Right atrium auricular region (tissue), 2 donors: Measurements from ENCODE around the gene NRROS. TPM values are rescaled to one million over a fixed set of nuclear protein-coding genes. Genes with fewer than 3 reads are reported as not detected.
"Not testable (repeated sequence)": the region's sequence is repeated elsewhere in the genome, so short reads cannot be mapped to it uniquely, and the experiment has no call there.

ENCODE experiments used
- DNase-seq: peaks from one replicate; pipeline ENCODE4 v3.0.0-alpha.2; 2019; ENCODE audit warnings: low spot score
- H3K27ac ChIP-seq, 2 donors: fragments of 200-600 bp; sonication (generic); 1 replicate in 1 of 2; 2 replicates in 1 of 2; pipeline ENCODE4 v1.5.1; 2016 to 2019
- H3K27me3 ChIP-seq, 2 donors: fragments of 200-600 bp; sonication (generic); one replicate each; pipeline versions ENCODE4 v1.5.1 to v1.6.0; 2017 to 2019
- H3K36me3 ChIP-seq: fragments of 200-600 bp; sonication (generic); one replicate; pipeline ENCODE4 v1.5.1; 2016
- H3K4me1 ChIP-seq, 2 donors: fragments of 200-600 bp; sonication (generic); one replicate each; pipeline versions ENCODE4 v1.5.1 to v1.6.0; 2017 to 2019
- H3K4me3 ChIP-seq, 2 donors: fragments of 200-600 bp; sonication (generic); 1 replicate in 1 of 2; 2 replicates in 1 of 2; pipeline ENCODE4 v1.5.1; 2017 to 2019; ENCODE audit warnings: mild to moderate bottlenecking in 1 of 2, moderate library complexity in 1 of 2
- H3K9me3 ChIP-seq, 2 donors: fragments of 200-600 bp; sonication (generic); one replicate each; pipeline ENCODE4 v1.5.1; 2019
- total RNA-seq, 2 donors: library from RNA; depleted of rRNA; stranded (reverse); fragments of >200 nt; gene quantifications; one replicate each; pipeline ENCODE4 v1.1.0, GENCODE V29; 2016
- TF ChIP-seq, protein P1 (sequence below), 2 donors: fragments of 200-600 bp; sonication (generic); IDR thresholded peaks; one replicate each; pipeline ENCODE4 v1.5.1; 2019; ENCODE audit warnings: antibody characterized with exemption in 2 of 2

NRROS gene
- total RNA-seq, result 1 to 10 TPM; 2.4 to 4.8 TPM

GRCh38 chr3:196639483-196640296, at the start of gene NRROS:
NRROS (plus strand) TSS chr3:196639694; CDS start chr3:196654540, 14,846 bp downstream.
- peak; percentile 75 for DNase-seq
- Histone ChIP-seq H3K27me3 (peaks cover 0 to 8% of the 10 kb centered on the region in 2 donors), H3K9me3 (no peaks in the 10 kb centered on the region), H3K27ac (peak within 1 kb of the TSS; percentile 52 to 63), H3K4me1 (peaks cover 0 to 9% of the 10 kb centered on the region in 2 donors), H3K36me3 (no peaks in the 10 kb centered on the region), H3K4me3 (peak within 1 kb of the TSS; percentile 42 to 59)
- TF ChIP-seq, protein P1, sequence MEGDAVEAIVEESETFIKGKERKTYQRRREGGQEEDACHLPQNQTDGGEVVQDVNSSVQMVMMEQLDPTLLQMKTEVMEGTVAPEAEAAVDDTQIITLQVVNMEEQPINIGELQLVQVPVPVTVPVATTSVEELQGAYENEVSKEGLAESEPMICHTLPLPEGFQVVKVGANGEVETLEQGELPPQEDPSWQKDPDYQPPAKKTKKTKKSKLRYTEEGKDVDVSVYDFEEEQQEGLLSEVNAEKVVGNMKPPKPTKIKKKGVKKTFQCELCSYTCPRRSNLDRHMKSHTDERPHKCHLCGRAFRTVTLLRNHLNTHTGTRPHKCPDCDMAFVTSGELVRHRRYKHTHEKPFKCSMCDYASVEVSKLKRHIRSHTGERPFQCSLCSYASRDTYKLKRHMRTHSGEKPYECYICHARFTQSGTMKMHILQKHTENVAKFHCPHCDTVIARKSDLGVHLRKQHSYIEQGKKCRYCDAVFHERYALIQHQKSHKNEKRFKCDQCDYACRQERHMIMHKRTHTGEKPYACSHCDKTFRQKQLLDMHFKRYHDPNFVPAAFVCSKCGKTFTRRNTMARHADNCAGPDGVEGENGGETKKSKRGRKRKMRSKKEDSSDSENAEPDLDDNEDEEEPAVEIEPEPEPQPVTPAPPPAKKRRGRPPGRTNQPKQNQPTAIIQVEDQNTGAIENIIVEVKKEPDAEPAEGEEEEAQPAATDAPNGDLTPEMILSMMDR (IDR thresholded peaks at IDR 0.05), result no peak

GRCh38 chr3:196590279-196590678, 49.2 kb upstream of the NRROS start:
- Histone ChIP-seq H3K4me3 (no peak overlapping the region), H3K4me1 (no peaks in the 10 kb centered on the region), H3K9me3 (no peaks in the 10 kb centered on the region), H3K27ac (no peak overlapping the region), H3K36me3 (no peaks in the 10 kb centered on the region), H3K27me3 (no peaks in the 10 kb centered on the region)
- no peak for DNase-seq
- TF ChIP-seq, protein P1 (IDR thresholded peaks at IDR 0.05), result no peak

- TF ChIP-seq, protein P1 (IDR thresholded peaks at IDR 0.05), result no peak
- no peaks in the 10 kb centered on the region for H3K9me3 ChIP-seq
- H3K4me3 ChIP-seq, result no peak overlapping the region
- no peaks in the 10 kb centered on the region for H3K27me3 ChIP-seq
- no peaks in the 10 kb centered on the region for H3K36me3 ChIP-seq
- no peak overlapping the region for H3K27ac ChIP-seq
- no peak for DNase-seq
- H3K4me1 ChIP-seq, result no peaks in the 10 kb centered on the region
Measured at GRCh38 chr3:196596355-196596754, 43.1 kb upstream of the NRROS start.

GRCh38 chr3:196597971-196598733, 41.3 kb upstream of the NRROS start:
- H3K27ac ChIP-seq, DNase-seq, H3K27me3 ChIP-seq, H3K9me3 ChIP-seq, H3K36me3 ChIP-seq, H3K4me1 ChIP-seq, H3K4me3 ChIP-seq: not testable (repeated sequence)

DNA sequence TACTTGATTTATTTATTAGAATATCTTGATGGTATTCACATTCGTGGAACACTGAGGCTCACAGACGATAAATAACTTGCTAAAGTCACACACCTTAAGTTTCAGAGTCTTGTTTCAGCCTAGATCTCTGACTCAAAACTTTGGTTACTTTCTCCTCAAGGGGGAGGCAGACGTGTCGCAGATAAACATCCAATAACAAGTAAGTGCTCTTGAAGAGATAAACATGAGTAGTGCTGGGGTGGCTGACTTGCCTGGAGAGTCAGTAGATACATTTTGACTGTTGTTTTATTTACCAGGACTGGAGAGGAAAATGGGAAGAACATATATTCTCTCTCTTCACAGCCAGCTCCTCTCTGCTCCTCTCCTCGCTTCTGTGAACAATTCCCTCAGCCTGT, 39.8 kb upstream of the NRROS start:
- Histone ChIP-seq H3K27ac (no peak overlapping the region), H3K9me3 (no peaks in the 10 kb centered on the region), H3K4me3 (no peak overlapping the region), H3K27me3 (no peaks in the 10 kb centered on the region), H3K4me1 (no peaks in the 10 kb centered on the region), H3K36me3 (no peaks in the 10 kb centered on the region)
- DNase-seq, result peak; percentile 34
- TF ChIP-seq, protein P1 (IDR thresholded peaks at IDR 0.05), result no peak

DNA sequence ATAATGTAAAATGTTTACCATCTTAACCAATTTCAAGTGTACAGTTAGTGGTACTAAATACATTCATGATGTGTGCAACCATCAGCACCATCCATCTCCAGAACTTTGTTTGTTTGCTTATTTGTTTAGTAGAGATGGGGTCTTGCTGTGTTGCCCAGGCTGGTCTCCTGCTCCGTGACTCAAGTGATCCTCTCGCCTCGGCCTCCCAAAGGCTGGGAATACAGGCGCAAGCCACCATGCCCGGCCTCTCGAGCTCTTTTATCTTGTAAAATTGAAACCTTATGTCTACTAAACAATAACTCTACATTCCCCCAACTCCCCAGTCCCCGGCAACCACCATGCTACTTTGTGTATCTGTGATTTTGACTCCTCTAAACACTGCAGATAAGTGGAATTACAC, 39.1 kb upstream of the NRROS start:
- no peaks in the 10 kb centered on the region for H3K36me3 ChIP-seq
- peak; percentile 26 for DNase-seq

More for the DNA sequence above, 39.1 kb upstream of the NRROS start:
- no peak overlapping the region for H3K27ac ChIP-seq
- TF ChIP-seq, protein P1 (IDR thresholded peaks at IDR 0.05), result no peak
- H3K27me3 ChIP-seq, result no peaks in the 10 kb centered on the region
- H3K4me3 ChIP-seq, result no peak overlapping the region
- H3K4me1 ChIP-seq, result no peaks in the 10 kb centered on the region
- no peaks in the 10 kb centered on the region for H3K9me3 ChIP-seq
